ENCODE measurements around the gene LPGAT1.

The LPGAT1 gene

DNA sequence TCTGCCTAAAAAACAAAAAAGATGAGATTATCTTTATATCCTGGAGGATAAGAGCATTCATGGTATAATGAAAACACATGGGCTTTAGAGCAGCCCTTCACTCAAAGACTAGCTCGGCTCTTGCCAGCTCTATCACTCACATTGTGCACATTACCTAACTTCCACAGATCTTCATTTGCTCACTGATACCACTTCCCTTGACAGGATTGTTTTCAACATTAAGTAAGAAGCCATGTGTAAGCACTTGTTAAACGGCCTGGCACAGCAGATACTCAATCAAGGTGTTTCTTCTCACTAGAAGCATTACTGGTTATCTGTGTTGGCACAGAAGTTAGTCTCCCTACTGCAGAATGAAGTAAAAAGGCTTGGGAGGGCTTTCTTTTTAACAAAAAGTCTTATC is 18.7 kb downstream of the LPGAT1 start:
- Histone ChIP-seq H3K27me3 (ENCODE audit: low read depth, low read length) (no peaks in the 10 kb centered on the region), H3K9me3 (ENCODE audit: insufficient read depth, low read length) (no peaks in the 10 kb centered on the region), H3K27ac (ENCODE audit: low read length) (no peak overlapping the region), H4K20me1 (ENCODE audit: insufficient read depth, low read length) (no peaks in the 10 kb centered on the region; the same call in 1 of the 2 replicates), H3K9ac (ENCODE audit: low read length) (no peak overlapping the region), H2AFZ (ENCODE audit: low read depth, low read length) (no peak overlapping the region), H3K4me1 (ENCODE audit: low read length) (no peaks in the 10 kb centered on the region), H3K36me3 (replicated peaks; ENCODE audit: low read depth, low read length) (peaks cover 26% of the 10 kb centered on the region), H3K4me2 (ENCODE audit: low read length) (no peak overlapping the region), H3K79me2 (ENCODE audit: low read length) (no peaks in the 10 kb centered on the region), H3K4me3 (ENCODE audit: low read length) (no peak overlapping the region)
- TF ChIP-seq EZH2phosphoT487 (IDR thresholded peaks at IDR 0.05; ENCODE audit: low read depth) = no peak
- TF ChIP-seq, protein P1, sequence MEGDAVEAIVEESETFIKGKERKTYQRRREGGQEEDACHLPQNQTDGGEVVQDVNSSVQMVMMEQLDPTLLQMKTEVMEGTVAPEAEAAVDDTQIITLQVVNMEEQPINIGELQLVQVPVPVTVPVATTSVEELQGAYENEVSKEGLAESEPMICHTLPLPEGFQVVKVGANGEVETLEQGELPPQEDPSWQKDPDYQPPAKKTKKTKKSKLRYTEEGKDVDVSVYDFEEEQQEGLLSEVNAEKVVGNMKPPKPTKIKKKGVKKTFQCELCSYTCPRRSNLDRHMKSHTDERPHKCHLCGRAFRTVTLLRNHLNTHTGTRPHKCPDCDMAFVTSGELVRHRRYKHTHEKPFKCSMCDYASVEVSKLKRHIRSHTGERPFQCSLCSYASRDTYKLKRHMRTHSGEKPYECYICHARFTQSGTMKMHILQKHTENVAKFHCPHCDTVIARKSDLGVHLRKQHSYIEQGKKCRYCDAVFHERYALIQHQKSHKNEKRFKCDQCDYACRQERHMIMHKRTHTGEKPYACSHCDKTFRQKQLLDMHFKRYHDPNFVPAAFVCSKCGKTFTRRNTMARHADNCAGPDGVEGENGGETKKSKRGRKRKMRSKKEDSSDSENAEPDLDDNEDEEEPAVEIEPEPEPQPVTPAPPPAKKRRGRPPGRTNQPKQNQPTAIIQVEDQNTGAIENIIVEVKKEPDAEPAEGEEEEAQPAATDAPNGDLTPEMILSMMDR (IDR thresholded peaks at IDR 0.05; ENCODE audit: low read depth, low read length) = no peak

DNA sequence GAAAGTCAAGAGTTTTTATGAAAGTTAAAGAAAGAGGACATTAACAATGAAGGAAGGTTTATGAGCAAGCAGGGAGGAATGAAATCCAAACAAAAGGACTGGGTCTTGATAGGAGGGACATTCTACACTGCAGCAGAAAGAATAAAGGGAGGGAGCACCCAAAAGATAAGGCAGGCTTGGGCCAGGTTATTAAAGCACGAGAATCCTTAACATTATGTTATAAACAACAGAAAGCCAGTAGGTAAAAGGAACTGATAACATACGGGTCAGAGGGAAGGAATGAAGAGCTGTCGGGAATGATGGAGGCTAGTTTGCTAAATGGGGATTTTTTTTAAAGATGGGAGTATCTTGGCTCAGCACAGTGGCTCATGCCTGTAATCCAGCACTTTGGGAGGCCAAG is 19.4 kb downstream of the LPGAT1 start:
- Histone ChIP-seq H3K79me2 (ENCODE audit: low read length) (no peaks in the 10 kb centered on the region), H3K9me3 (ENCODE audit: insufficient read depth, low read length) (no peaks in the 10 kb centered on the region), H3K4me3 (ENCODE audit: low read length) (no peak overlapping the region), H3K27me3 (ENCODE audit: low read depth, low read length) (no peaks in the 10 kb centered on the region), H3K36me3 (replicated peaks; ENCODE audit: low read depth, low read length) (peaks cover 26% of the 10 kb centered on the region), H3K9ac (ENCODE audit: low read length) (no peak overlapping the region), H3K27ac (ENCODE audit: low read length) (no peak overlapping the region), H4K20me1 (ENCODE audit: insufficient read depth, low read length) (no peaks in the 10 kb centered on the region; the same call in 1 of the 2 replicates), H3K4me2 (ENCODE audit: low read length) (no peak overlapping the region), H3K4me1 (ENCODE audit: low read length) (no peaks in the 10 kb centered on the region), H2AFZ (ENCODE audit: low read depth, low read length) (no peak overlapping the region)
- TF ChIP-seq EZH2phosphoT487 (IDR thresholded peaks at IDR 0.05; ENCODE audit: low read depth) = no peak
- TF ChIP-seq, protein P1 (IDR thresholded peaks at IDR 0.05; ENCODE audit: low read depth, low read length) = no peak

DNA sequence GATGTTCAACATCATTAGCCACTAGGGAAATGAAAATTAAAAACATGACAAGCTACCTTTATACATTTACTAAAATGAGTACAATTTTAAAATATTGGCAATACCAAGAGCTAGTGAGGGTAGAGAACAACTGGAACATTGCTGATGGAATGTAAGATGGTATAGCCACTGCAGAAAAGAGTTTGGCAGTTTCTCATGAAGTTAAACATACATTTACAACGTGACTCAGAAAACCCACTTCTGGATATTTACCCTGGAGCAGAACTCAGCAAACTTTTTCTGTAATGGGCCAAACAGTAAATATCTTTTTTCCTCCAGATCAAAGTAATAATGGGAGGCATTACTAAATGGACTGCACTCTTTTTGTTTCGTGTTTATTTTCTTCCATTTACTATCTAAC is 22.1 kb downstream of the LPGAT1 start:
- no peak overlapping the region for H3K9ac ChIP-seq (ENCODE audit: low read length)
- no peak overlapping the region for H3K4me2 ChIP-seq (ENCODE audit: low read length)
- H4K20me1 ChIP-seq (ENCODE audit: insufficient read depth, low read length) = no peaks in the 10 kb centered on the region
- no peak overlapping the region for H3K4me3 ChIP-seq (ENCODE audit: low read length)
- TF ChIP-seq EZH2phosphoT487 (IDR thresholded peaks at IDR 0.05; ENCODE audit: low read depth) = no peak
- TF ChIP-seq, protein P1 (IDR thresholded peaks at IDR 0.05; ENCODE audit: low read depth, low read length) = no peak
- H3K27me3 ChIP-seq (ENCODE audit: low read depth, low read length) = no peaks in the 10 kb centered on the region
- peaks cover 9% of the 10 kb centered on the region; the same call in 1 of the 2 replicates for H3K79me2 ChIP-seq (ENCODE audit: low read length)
- no peak overlapping the region for H3K27ac ChIP-seq (ENCODE audit: low read length)
- H3K4me1 ChIP-seq (ENCODE audit: low read length) = no peaks in the 10 kb centered on the region
- peaks cover 41% of the 10 kb centered on the region for H3K36me3 ChIP-seq (replicated peaks; ENCODE audit: low read depth, low read length)
- no peak overlapping the region for H2AFZ ChIP-seq (ENCODE audit: low read depth, low read length)
- H3K9me3 ChIP-seq (ENCODE audit: insufficient read depth, low read length) = no peaks in the 10 kb centered on the region

GRCh38 chr1:211804915-211805314 is 25.6 kb downstream of the LPGAT1 start:
- peaks cover 45% of the 10 kb centered on the region for H3K36me3 ChIP-seq (replicated peaks; ENCODE audit: low read depth, low read length)

More at GRCh38 chr1:211804915-211805314, 25.6 kb downstream of the LPGAT1 start:
- no peaks in the 10 kb centered on the region for H4K20me1 ChIP-seq (ENCODE audit: insufficient read depth, low read length)
- H3K27me3 ChIP-seq (ENCODE audit: low read depth, low read length) = no peaks in the 10 kb centered on the region
- H3K4me3 ChIP-seq (ENCODE audit: low read length) = no peak overlapping the region
- peaks cover 17% of the 10 kb centered on the region; the same call in 1 of the 2 replicates for H3K79me2 ChIP-seq (ENCODE audit: low read length)
- H3K27ac ChIP-seq (ENCODE audit: low read length) = no peak overlapping the region
- H3K9ac ChIP-seq (ENCODE audit: low read length) = no peak overlapping the region
- TF ChIP-seq, protein P1 (IDR thresholded peaks at IDR 0.05; ENCODE audit: low read depth, low read length) = no peak
- H3K4me2 ChIP-seq (ENCODE audit: low read length) = no peak overlapping the region
- no peaks in the 10 kb centered on the region for H3K4me1 ChIP-seq (ENCODE audit: low read length)
- no peaks in the 10 kb centered on the region for H3K9me3 ChIP-seq (ENCODE audit: insufficient read depth, low read length)
- no peak overlapping the region for H2AFZ ChIP-seq (ENCODE audit: low read depth, low read length)

Measured in OCI-LY3 (cell line).